NCI-H526 (cell line): ENCODE results near the gene OR1L6.

Experiments
- DNase-seq, 2 experiments: peaks; one replicate each; lab custom pipeline; 2025; lab: John Stamatoyannopoulos, UW

The OR1L6 gene, protein sequence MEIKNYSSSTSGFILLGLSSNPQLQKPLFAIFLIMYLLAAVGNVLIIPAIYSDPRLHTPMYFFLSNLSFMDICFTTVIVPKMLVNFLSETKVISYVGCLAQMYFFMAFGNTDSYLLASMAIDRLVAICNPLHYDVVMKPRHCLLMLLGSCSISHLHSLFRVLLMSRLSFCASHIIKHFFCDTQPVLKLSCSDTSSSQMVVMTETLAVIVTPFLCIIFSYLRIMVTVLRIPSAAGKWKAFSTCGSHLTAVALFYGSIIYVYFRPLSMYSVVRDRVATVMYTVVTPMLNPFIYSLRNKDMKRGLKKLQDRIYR

GRCh38 chr9:122742003-122742402 is at the start of gene OR1L6:
Gene OR1L6 (plus strand): TSS chr9:122742303. CDS start chr9:122749848, 7,545 bp downstream.
- no peak for DNase-seq

DNA sequence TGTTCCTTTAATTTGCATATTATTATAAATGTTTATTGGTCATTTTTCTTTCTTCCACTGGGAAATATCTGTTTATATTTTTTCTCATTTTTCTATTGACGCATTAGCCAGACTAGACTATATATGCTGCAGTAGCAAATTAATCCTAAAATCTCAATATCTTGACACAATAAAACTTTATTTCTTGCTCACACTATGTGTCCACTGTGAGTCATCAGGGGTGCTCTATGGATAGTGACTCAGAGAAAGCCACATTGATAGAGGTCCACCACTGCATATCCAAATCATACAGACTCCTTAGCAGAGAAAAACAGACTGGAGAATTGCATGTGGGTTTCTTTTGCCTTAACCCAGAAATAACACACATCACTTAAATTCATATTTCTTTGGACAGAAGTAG is 46.4 kb upstream of the OR1L6 start:
- DNase-seq = no peak

- DNase-seq = no peak
These were observed 24.1 kb upstream of the OR1L6 start for GRCh38 chr9:122718038-122718437.

DNA sequence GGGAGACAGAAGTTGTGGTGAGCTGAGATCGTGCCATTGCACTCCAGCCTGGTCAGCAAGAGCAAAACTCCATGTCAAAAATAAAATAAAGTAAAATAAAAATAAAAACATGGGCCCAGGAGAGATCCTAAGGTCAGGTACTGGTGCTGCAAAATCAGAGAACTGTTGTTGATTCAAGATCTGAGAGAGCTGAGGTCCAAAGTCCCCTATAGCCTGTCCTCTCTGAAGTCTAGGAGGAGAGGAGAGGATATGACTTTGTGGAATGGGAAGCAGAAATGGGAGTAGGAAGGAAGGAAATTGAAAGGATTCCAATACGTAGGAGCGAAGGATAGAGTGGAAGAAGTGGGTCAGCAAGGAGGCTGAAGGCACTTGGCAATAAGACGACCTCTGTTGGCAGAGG is 22.9 kb upstream of the OR1L6 start:
- DNase-seq = no peak

DNA sequence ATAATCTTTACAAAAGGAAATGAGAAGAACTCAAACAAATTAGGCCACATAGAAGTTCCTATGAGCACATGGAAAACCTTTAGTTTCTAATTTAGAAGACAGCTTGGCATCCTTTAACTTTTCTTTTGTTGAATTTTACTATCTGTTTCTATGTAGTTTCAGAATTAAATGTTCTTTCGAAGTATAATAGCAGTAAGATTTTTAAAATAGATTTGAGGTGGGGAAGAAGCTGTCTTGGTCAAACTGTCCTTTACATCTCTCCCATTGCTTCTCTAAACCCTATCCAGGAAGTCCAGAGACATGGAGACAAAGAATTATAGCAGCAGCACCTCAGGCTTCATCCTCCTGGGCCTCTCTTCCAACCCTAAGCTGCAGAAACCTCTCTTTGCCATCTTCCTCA is 18.4 kb upstream of the OR1L6 start, which contains the start of gene OR1L4:
Gene OR1L4 (plus strand): TSS at position 301 of the 400 bp plus-strand sequence. CDS start 0 bp downstream, at position 301.
- no peak for DNase-seq

DNA sequence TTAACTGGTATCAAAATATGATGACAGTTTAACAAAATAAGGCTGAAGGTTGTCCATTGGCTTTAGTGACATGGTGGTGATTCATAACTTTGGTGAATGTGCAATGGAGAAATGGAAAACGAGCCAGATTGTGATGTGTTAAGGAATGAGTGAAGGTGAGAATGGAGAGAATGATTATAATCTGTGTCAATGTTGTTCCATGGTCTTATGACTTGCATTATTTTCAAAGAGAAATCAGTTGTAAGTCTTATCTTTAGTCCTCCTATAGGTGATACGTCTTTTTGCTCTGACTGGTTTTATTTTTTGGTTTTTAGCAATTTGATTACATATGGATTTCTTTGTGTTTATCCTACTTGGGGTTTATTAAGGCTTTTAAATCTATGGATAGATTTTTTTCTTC is 12.7 kb downstream of the OR1L6 start:
- DNase-seq = no peak

DNA sequence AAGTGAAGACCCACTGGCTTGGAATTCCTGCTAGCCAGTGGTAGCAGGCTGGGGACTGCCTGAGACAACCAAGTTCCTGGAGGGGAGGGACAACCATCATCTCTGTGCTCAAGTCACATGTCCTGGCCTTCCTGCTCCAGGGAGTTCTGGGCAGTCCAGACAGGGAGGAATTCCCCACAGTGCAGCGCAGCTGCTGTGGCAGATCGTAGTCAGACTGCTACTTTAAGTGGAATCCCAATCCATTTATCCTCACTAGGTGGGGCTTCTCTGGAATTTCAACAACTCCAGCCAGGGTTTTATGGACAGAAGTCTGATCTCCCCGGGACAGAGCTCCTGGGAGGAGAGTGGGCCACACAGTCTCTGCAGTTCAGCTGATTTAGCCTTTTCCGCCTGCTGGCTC is 25.7 kb downstream of the OR1L6 start:
- DNase-seq = no peak

DNA sequence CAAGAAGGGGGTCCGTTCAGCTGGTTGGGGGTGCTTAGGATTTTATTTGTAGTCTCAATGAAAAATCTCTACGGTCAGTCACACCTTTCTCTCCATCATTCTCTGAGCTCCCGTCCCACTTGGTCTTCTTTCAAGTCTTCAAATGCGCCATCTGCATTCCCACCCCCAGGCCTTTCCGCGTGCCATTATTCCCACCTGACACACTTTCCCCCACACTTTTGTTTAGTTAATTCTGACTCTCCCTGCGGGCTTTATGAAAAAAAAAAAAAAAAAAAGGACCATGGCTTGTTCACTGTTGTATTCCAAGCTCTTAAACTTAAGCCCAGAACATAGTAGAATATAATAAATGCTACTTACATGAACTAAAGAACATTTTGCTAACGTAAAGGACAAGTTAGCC is 34.9 kb downstream of the OR1L6 start:
- DNase-seq = no peak

DNA sequence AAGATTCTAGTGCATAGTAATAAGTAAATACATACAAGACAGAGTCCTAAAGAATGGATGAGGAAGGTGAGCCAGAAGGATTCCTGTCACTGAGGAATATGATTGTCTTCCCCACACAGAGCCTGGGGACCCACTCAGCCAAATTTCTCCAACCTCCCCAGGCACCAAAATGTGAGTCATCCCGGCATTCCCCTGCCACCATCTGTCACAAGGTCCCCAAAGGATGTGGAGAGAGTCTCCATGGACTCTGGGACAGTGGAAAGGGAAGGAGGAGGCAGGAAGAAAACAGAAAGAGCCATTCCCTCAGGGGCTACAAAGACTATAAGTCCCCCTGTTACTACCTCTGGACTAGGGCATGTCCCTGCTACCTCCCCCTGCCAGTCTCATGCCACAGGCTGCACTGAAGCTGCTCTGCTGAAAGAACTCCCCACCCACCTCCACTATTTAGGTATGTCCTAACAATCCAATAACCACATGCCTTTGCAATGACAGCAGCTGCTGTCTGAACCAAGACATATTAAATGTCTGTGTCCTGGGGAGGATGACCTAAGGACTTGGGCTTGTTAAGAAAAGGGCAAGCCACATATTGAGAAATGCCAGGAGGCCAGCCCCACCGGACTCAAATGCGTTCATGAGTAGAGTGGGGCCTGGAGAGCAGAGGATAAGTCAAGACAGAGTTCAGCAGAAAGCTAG is 36.0 kb downstream of the OR1L6 start:
- no peak for DNase-seq

DNA sequence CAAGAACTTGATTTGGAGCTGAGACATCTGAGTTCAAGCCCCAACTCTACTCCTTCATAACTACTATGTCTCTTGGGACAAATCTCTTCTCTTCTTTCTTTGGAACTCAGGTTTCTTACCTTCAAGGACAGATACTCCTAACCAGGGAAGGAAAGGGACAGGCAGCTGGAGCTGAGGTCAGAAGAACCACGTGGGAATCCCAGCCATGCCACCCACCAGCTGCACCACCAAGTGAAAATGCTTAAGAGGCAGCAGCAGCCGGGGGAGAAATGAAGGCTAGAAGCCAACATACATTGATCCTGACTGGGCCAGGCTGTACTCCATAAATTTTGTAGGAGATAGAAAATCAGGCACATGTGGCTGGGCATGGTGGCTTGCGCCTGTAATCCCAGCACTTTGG is 37.1 kb downstream of the OR1L6 start:
- no peak for DNase-seq

- DNase-seq = no peak
These were observed 37.9 kb downstream of the OR1L6 start for GRCh38 chr9:122780026-122780425.

- no peak for DNase-seq
These were observed 39.6 kb downstream of the OR1L6 start for GRCh38 chr9:122781671-122782070.

DNA sequence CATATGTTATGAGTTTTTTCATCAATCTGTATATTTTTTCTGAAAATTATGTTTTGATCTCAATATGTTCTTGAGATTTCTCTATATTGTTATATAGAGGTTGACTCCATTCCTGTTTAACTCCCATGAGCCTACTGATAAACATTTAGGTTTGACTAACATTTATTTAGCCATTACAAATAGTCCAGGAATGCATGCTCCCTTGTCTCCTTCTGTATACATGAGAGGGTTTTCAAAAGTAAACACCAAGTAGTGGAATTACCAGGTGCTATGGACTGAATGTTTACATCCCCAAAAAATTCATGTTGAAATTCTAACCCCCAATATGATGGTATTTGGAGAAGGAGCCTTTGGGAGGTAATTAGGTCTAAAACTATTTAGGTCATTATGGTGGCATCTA is 43.2 kb downstream of the OR1L6 start:
- no peak for DNase-seq

- no peak for DNase-seq
These were observed 44.2 kb downstream of the OR1L6 start for GRCh38 chr9:122786338-122786737.

DNA sequence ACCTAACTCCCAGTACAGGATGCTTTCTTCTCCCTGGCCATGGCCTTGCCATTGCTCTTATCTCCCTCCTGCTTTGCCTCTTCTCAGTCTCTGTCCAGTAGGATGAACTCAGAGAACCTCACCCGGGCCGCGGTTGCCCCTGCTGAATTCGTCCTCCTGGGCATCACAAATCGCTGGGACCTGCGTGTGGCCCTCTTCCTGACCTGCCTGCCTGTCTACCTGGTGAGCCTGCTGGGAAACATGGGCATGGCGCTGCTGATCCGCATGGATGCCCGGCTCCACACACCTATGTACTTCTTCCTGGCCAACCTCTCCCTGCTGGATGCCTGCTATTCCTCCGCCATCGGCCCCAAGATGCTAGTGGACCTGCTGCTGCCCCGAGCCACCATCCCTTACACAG is 46.7 kb downstream of the OR1L6 start, which contains the start of gene OR5C1:
Gene OR5C1 (plus strand): TSS at position 103 of the 400 bp plus-strand sequence. CDS start 0 bp downstream, at position 103.
- DNase-seq = no peak

DNA sequence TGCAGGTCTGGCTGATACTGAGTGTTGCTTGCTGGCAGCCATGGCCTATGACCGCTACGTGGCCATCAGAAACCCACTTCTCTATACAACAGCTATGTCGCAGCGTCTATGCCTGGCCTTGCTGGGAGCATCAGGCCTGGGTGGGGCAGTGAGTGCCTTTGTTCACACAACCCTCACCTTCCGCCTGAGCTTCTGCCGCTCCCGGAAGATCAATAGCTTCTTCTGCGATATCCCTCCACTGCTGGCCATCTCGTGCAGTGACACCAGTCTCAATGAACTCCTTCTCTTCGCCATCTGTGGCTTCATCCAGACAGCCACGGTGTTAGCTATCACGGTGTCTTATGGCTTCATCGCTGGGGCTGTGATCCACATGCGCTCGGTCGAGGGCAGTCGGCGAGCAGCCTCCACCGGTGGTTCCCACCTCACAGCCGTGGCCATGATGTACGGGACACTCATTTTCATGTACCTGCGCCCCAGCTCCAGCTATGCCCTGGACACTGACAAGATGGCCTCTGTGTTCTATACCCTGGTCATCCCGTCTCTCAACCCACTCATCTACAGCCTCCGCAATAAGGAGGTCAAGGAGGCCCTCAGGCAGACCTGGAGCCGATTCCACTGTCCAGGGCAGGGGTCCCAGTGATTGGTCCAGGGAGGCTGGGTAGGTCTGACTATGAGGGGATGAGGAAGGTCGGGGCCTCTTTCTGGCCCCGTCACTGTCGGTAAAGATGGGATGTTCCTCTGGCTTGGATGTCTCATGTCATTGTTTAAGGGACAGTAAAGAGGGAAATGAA is 47.3 kb downstream of the OR1L6 start:
- no peak for DNase-seq

DNA sequence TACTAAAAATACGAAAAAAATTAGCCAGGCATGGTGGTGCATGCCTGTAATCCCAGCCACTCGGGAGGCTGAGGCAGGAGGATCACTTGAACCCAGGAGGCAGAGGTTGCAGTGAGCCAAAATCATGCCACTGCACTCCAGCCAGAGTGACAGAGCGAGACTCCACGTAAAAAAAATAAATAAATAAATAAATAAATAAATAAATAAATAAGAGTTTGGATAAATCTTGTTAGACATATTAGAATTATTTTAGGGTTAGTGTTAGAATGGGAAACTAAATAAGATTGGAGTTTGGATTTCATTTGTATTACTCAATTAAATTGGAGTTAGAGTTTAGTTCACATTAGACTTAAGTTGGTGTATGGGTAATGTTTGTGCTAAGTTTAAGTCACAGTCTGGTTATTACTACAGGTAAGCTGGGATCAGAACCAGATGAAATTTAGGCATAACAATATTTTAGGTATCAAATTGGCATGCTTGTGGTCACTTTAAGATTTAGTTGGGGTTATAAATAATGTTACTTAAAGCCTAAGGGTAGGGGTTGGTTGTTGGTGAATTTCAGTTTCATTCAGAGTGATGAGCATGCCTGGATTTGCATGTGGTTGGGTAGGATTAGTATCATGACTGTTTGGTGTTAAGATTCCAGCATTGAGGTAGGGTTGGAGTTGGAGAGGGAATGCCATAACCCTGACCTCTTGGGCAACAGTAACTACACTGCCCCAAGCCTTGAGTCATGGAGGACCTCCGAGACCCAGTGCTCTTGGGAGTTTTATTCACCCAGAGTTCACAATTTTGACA is 50.0 kb downstream of the OR1L6 start:
- DNase-seq = no peak

- DNase-seq = peak in 1 of 2 experiments; percentile 21
These were observed 55.4 kb downstream of the OR1L6 start for GRCh38 chr9:122797316-122798063.
